ENCODE results near the gene ADGRL3.

ADGRL3 gene

GRCh38 chr4:61896634-61897033 is 696.5 kb downstream of the ADGRL3 start:
- no peak for DNase-seq (ENCODE audit: low spot score)
- no peak for TF ChIP-seq CTCF (IDR thresholded peaks at IDR 0.05; ENCODE audit: extremely low read depth, insufficient read depth, missing control alignments)
- in situ Hi-C loops (cut with MboI; ENCODE audit: low pct_unique_long_range_greater_than_20kb, low sequenced_read_pairs, unreplicated experiment) = no loop called here

GRCh38 chr4:61909031-61909430 is 708.9 kb downstream of the ADGRL3 start:
- TF ChIP-seq CTCF (IDR thresholded peaks at IDR 0.05; ENCODE audit: extremely low read depth, insufficient read depth, missing control alignments) = no peak
- DNase-seq (ENCODE audit: low spot score) = no peak
- in situ Hi-C loops (cut with MboI; ENCODE audit: low pct_unique_long_range_greater_than_20kb, low sequenced_read_pairs, unreplicated experiment) = no loop called here

GRCh38 chr4:61911313-61911756 is 711.2 kb downstream of the ADGRL3 start:
- in situ Hi-C loops (cut with MboI; ENCODE audit: low pct_unique_long_range_greater_than_20kb, low sequenced_read_pairs, unreplicated experiment) = no loop called here
- TF ChIP-seq CTCF (IDR thresholded peaks at IDR 0.05; ENCODE audit: extremely low read depth, insufficient read depth, missing control alignments) = no peak
- no peak for DNase-seq (ENCODE audit: low spot score)

GRCh38 chr4:61913619-61914018 is 713.5 kb downstream of the ADGRL3 start:
- TF ChIP-seq CTCF (IDR thresholded peaks at IDR 0.05; ENCODE audit: extremely low read depth, insufficient read depth, missing control alignments) = no peak
- DNase-seq (ENCODE audit: low spot score) = no peak
- in situ Hi-C loops (cut with MboI; ENCODE audit: low pct_unique_long_range_greater_than_20kb, low sequenced_read_pairs, unreplicated experiment) = no loop called here

- no peak for DNase-seq (ENCODE audit: low spot score)
- no peak for TF ChIP-seq CTCF (IDR thresholded peaks at IDR 0.05; ENCODE audit: extremely low read depth, insufficient read depth, missing control alignments)
- in situ Hi-C loops (cut with MboI; ENCODE audit: low pct_unique_long_range_greater_than_20kb, low sequenced_read_pairs, unreplicated experiment) = no loop called here
Measured at GRCh38 chr4:61915501-61915900, 715.4 kb downstream of the ADGRL3 start.

GRCh38 chr4:61918507-61918906 is 718.4 kb downstream of the ADGRL3 start:
- TF ChIP-seq CTCF (IDR thresholded peaks at IDR 0.05; ENCODE audit: extremely low read depth, insufficient read depth, missing control alignments) = no peak
- in situ Hi-C loops (cut with MboI; ENCODE audit: low pct_unique_long_range_greater_than_20kb, low sequenced_read_pairs, unreplicated experiment) = no loop called here

GRCh38 chr4:61918987-61919386 is 718.9 kb downstream of the ADGRL3 start:
- in situ Hi-C loops (cut with MboI; ENCODE audit: low pct_unique_long_range_greater_than_20kb, low sequenced_read_pairs, unreplicated experiment) = no loop called here
- no peak for DNase-seq (ENCODE audit: low spot score)
- no peak for TF ChIP-seq CTCF (IDR thresholded peaks at IDR 0.05; ENCODE audit: extremely low read depth, insufficient read depth, missing control alignments)

More at GRCh38 chr4:61918507-61918906, 718.4 kb downstream of the ADGRL3 start:
- DNase-seq (ENCODE audit: low spot score) = no peak
